Naive B cell (primary cell): Measurements from ENCODE around the gene TDRD10. TPM values are rescaled to one million over a fixed set of nuclear protein-coding genes. Genes with fewer than 3 reads are reported as not detected.

Experiments
- ATAC-seq, 2 donors: fragments of 150-1000 bp; cut with Tn5 transposase; 2 replicates each; pipeline ENCODE4 v1.10.0; 2021; ENCODE audit warnings: low read depth in 2 of 2, mild to moderate bottlenecking in 2 of 2, moderate library complexity in 2 of 2
- DNase-seq: peaks from one replicate; pipeline ENCODE4 v3.0.0; 2022
- H3K27ac Mint-ChIP-seq, 6 donors: one replicate each; pipeline ENCODE4 v1.8.0; 2020 to 2022; ENCODE audit warnings: mild to moderate bottlenecking in 6 of 6, mixed read lengths in 6 of 6, moderate library complexity in 5 of 6, inconsistent platforms in 2 of 6
- H3K27me3 Mint-ChIP-seq, 3 donors: one replicate each; pipeline ENCODE4 v1.8.0; 2021 to 2022; ENCODE audit warnings: mixed read lengths in 3 of 3, mild to moderate bottlenecking in 1 of 3
- H3K36me3 Mint-ChIP-seq, 2 donors: one replicate each; pipeline ENCODE4 v1.8.0; 2020 to 2022; ENCODE audit warnings: mixed read lengths in 2 of 2, inconsistent platforms in 1 of 2, mild to moderate bottlenecking in 1 of 2
- H3K4me1 Mint-ChIP-seq, 3 donors: one replicate each; pipeline ENCODE4 v1.8.0; 2020 to 2022; ENCODE audit warnings: mixed read lengths in 3 of 3, inconsistent platforms in 1 of 3, mild to moderate bottlenecking in 1 of 3, moderate library complexity in 1 of 3
- H3K4me3 Mint-ChIP-seq, 8 donors: one replicate each; pipeline ENCODE4 v1.8.0; 2020 to 2022; ENCODE audit warnings: mild to moderate bottlenecking in 8 of 8, mixed read lengths in 8 of 8, moderate library complexity in 8 of 8, inconsistent platforms in 2 of 8
- H3K9me3 Mint-ChIP-seq, 7 donors: one replicate each; pipeline ENCODE4 v1.8.0; 2020 to 2022; ENCODE audit warnings: mixed read lengths in 7 of 7, mild to moderate bottlenecking in 5 of 7, inconsistent platforms in 2 of 7, moderate library complexity in 1 of 7
- polyA plus RNA-seq, 6 donors: library from polyadenylated mRNA; unstranded; fragments of 300-500 nt; fragmentation: Illumina TruSeq; gene quantifications; one replicate each; pipeline ENCODE4 v1.2.3, GENCODE V29; 2021; ENCODE audit warnings: low read depth in 6 of 6

The TDRD10 gene
- polyA plus RNA-seq, 6 donors from 2014 or later = not detected

DNA sequence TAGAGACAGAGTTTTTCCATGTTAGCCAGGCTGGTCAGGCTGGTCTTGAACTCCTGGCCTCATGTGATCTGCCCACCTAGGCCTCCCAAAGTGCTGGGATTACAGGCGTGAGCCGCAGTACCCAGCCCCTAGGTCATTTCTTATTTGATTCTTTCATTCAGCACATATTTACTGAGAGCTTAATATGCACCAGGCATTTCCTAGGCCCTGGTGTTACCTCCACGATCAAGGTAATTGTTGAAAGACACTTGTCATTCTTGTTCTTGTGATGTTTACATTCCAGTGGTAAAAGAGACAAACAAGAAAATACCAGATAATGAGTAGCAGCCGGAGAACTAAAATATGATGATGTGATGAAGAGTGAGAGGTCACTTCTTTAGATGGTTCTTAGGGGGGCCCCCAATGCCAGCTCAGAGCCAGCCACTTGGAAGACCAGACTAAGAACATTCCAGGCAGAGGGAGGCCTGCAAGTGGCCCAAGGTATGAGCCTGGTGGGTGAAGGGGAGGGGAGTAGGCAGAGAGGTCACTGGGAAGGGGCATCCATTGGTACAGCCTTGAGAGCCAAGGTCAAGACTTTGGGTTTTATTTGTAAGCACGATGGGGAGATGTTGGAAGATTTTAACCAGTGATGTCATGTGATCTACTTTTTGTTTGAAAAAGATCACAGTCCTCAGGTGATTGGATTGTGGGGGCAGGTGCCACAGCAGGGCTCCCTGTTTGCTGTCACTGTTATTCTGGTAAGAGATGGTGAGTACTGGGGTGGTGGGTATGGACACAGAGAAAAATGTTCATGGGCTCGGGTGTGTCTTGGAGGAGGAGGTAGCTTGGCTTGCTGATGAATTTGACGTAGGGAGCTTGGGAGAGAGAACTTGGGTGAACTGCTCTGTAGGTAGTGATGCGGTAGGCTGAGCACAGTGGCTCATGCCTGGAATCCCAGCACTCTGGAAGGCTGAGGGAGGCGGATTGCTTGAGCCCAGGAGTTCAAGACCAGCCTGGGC, 37.8 kb downstream of the TDRD10 start:
- Mint-ChIP-seq H3K36me3 (peaks cover 0 to 8% of the 10 kb centered on the region in 2 donors), H3K27ac (no peak overlapping the region), H3K9me3 (peaks cover 0 to 6% (median 3%) of the 10 kb centered on the region in 7 donors), H3K4me3 (no peak overlapping the region), H3K27me3 (peaks cover 17 to 45% (median 40%) of the 10 kb centered on the region in 3 donors), H3K4me1 (no peaks in the 10 kb centered on the region)
- no peak for DNase-seq
- no peak for ATAC-seq

DNA sequence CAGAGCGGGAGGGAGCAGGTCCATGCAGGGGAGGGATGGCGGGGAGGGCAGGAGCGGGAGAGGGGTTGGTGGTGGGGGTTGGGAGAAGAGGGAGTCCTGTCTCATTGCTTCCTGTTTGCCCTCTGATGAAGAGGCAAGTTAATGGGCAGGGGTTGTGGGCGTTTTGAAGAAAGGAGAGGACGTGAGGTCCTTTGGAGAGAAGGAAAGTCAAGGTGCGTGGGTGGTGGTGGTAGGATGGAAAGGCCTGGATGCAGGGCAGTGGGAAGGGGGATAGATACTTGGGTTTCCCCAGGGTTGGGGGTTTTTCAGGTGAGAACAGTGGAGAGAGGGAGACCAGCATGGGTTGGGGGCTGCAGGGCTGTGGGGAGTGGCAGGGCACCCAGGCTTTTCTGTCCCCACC, 39.2 kb downstream of the TDRD10 start:
- Mint-ChIP-seq H3K9me3 (no peaks in the 10 kb centered on the region), H3K27ac (no peak overlapping the region), H3K36me3 (no peaks in the 10 kb centered on the region), H3K4me1 (no peaks in the 10 kb centered on the region), H3K4me3 (peak overlapping the region in 1 of 8 donors; percentile 34), H3K27me3 (peaks cover 10 to 41% (median 33%) of the 10 kb centered on the region in 3 donors)
- DNase-seq (no peak), ATAC-seq (no peak)

DNA sequence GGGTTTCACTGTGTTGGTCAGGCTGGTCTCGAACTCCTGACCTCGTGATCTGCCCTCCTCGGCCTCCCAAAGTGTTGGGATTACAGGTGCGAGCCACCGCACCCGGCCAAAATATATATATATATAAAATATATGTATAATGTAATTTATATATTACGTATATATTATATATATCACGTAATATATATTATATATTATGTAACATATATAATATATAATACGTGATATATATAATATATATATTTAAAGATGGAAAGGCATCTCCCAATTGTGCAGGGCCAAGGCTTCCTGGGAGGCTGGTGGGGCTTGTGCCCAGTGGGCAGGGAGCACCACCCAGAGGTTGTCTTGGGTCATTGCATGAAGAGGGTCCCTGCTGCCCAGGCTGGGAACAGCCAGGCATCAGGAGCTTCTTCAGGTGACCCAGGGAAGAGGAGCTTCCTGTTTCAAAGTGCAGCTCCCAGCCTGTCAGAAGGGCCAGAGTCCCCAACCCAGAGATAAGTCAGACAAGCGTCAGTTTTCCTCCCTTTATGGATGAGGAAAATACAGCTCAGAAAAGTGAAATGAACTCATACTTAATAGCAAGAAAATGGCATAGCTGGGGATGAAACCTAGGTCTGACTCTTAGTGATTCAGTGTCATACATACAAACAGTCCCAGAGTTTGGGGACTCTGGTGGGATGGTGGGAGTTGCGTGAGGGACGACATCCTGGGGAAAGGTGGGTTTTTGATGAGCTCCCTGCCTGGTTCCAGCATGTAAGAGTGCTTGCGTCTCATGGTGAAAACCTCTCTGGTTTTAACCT, 44.4 kb downstream of the TDRD10 start:
- Mint-ChIP-seq H3K4me1 (peaks cover 8 to 18% (median 15%) of the 10 kb centered on the region in 3 donors), H3K9me3 (no peaks in the 10 kb centered on the region), H3K4me3 (no peak overlapping the region), H3K27me3 (peaks cover 0 to 18% (median 14%) of the 10 kb centered on the region in 3 donors), H3K36me3 (peaks cover 10 to 15% of the 10 kb centered on the region in 2 donors), H3K27ac (no peak overlapping the region)
- DNase-seq (peak; percentile 39), ATAC-seq (peak; percentile 65 to 81)

DNA sequence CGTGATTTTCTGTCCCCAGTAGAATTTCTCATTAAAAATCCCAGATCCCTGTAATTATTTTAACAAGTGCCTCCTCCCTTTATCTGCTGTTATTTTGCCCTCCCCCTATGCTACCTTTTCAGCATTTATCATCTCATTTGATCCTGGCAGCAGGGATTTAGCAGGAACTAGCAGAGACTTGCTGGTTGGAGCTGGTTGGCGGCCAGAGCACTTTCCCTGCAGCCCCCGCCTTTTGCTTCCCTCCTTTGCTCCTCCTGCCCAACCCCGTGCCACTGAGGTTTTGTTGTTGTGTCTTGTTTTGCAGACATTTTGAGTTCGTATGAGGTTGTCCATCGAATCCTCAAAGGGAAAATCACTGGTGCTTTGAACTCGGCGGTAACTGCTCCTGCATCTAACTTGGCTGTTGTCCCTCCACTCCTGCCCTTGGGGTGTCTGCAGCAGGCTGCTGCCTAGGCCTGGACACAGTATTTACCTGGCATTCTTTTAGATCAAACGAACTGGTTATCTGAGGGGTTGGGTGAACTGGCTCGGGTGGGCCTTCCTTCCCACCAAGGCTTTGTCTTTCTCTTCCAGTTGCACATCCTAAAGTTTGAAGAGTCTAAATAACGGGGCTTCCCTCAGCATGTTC, 45.2 kb downstream of the TDRD10 start:
- no peak for DNase-seq
- Mint-ChIP-seq H3K4me1 (peaks cover 8 to 18% (median 18%) of the 10 kb centered on the region in 3 donors), H3K27me3 (peaks cover 0 to 12% (median 6%) of the 10 kb centered on the region in 3 donors), H3K27ac (peak overlapping the region in 1 of 6 donors; percentile 72), H3K4me3 (no peak overlapping the region), H3K9me3 (no peaks in the 10 kb centered on the region), H3K36me3 (peaks cover 10 to 22% of the 10 kb centered on the region in 2 donors)
- ATAC-seq = no peak

DNA sequence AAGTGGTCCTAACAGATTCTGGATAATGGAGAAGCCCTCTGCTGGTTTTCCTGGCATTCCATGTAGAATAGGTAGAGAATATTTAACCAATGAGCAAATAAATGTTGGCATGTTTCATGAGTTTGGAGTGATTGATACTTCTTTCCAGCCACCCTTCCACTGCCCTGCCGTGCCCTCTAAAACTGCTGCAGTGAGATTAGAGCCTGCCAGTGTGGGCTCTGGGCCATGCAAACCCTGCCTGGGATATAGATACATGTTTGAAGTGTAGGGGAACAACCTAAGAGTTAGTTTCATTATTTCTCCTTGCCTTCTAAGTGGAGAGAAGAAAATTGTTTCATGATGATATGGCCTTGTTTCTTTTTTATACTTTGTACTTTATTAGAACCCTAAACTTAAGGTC, 46.0 kb downstream of the TDRD10 start:
- peak overlapping the region in 1 of 6 donors; percentile 4 for H3K27ac Mint-ChIP-seq
- no peaks in the 10 kb centered on the region for H3K9me3 Mint-ChIP-seq
- peaks cover 10 to 20% (median 18%) of the 10 kb centered on the region in 3 donors for H3K4me1 Mint-ChIP-seq
- peaks cover 0 to 12% (median 5%) of the 10 kb centered on the region in 3 donors for H3K27me3 Mint-ChIP-seq
- peaks cover 10 to 30% of the 10 kb centered on the region in 2 donors for H3K36me3 Mint-ChIP-seq
- DNase-seq = no peak
- ATAC-seq = no peak
- H3K4me3 Mint-ChIP-seq = no peak overlapping the region

DNA sequence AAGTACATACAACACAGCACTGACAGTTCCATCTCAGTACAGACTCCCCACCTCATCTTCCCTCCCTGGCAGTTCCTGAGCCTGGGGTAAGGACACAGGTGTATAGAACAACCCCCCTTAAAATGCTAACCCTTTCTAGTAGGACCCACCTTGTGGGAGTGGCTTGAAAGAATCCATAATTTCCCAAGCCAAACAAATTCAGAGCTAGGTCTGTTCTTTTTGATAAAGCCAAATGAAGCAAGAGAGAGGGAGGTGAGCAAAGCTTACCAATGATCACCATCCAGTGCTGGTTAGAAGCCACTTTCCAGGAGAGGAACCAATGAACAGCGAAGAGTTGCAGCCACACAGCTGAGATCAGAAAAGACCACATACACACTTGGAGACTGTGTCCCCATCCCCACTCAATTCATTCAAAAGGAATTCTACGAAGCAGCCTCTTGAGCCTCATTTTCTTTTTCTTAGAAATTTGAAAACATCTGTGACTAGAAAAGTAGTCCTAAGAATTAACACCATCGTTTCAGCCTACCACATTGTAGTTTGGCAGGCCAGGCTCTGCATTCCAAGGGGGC, 47.3 kb downstream of the TDRD10 start:
- Mint-ChIP-seq H3K27ac (peak overlapping the region in 2 of 6 donors; percentile 59 to 90), H3K4me3 (no peak overlapping the region), H3K4me1 (peaks cover 10 to 25% (median 23%) of the 10 kb centered on the region in 3 donors), H3K36me3 (peaks cover 10 to 41% of the 10 kb centered on the region in 2 donors), H3K9me3 (no peaks in the 10 kb centered on the region), H3K27me3 (peaks cover 0 to 12% (median 5%) of the 10 kb centered on the region in 3 donors)
- DNase-seq (no peak), ATAC-seq (no peak)

DNA sequence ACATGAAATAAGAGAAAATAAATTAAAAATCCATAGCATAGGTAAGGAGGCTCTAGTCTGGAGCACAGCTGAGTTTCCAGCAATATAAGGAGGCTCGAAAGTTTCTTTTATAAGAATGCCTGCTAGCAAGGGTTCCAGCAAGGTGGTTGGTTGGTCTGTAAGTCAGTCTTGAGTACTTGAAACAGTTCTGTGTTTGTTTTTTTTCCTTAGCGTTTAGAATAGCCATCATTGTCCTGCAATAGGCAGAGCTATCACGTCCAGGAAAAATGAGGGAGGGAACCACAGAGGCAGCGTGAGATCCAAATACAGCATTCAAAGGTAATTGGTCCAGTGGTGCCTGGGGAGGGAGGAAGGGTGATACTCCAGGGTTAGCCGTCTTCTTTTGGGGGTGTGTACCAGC, 48.1 kb downstream of the TDRD10 start:
- Mint-ChIP-seq H3K27ac (no peak overlapping the region), H3K9me3 (no peaks in the 10 kb centered on the region), H3K4me1 (peaks cover 14 to 30% (median 25%) of the 10 kb centered on the region in 3 donors), H3K36me3 (peaks cover 16 to 47% of the 10 kb centered on the region in 2 donors), H3K27me3 (peaks cover 0 to 6% (median 4%) of the 10 kb centered on the region in 3 donors), H3K4me3 (peak overlapping the region in 1 of 8 donors; percentile 12)
- DNase-seq = no peak
- ATAC-seq = no peak

DNA sequence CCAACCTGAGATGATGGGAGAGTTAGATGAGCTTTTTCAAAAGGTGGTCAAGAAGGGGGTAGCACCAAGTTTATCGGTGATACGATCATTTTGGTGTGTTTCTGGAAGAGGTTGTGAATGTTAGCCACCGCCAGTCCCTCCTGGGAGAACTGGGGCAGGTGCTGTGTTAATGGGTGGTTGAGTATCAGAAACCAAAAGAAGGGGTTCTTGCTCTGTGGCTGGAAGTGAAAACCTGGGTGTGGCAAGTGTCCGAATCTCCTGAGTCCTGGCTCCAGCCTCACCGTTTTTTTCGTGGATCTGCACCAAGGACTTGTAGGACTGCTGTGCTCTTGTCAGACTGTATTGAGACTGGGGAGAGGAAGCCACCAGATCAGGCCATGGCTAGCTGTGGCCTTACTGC, 48.6 kb downstream of the TDRD10 start:
- H3K9me3 Mint-ChIP-seq = no peaks in the 10 kb centered on the region
- DNase-seq (no peak), ATAC-seq (no peak)
- H3K4me1 Mint-ChIP-seq = peaks cover 19 to 31% (median 25%) of the 10 kb centered on the region in 3 donors
- H3K36me3 Mint-ChIP-seq = peaks cover 18 to 51% of the 10 kb centered on the region in 2 donors
- no peak overlapping the region for H3K4me3 Mint-ChIP-seq
- H3K27ac Mint-ChIP-seq = no peak overlapping the region
- no peaks in the 10 kb centered on the region for H3K27me3 Mint-ChIP-seq

DNA sequence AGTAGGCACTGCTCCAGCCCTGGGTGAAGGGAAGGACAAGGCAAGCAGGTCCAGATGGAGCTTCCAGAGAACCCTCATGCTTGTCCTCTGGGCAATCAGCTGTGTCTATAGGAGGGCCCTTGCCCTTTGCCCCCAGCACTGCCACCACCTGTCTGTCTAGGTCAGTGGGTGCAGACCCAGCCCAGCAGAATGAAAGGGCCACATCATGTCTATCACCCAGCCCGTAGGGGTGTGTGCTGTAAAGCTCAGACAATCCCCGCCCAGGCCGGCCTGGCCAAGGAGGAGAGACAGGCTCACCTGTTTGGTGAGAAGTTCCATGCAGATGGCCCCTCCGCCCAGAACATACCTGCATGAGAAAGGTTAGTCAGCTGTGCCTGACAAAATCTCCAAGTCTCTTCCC, 49.5 kb downstream of the TDRD10 start:
- ATAC-seq = no peak
- DNase-seq = no peak
- Mint-ChIP-seq H3K27me3 (no peaks in the 10 kb centered on the region), H3K27ac (no peak overlapping the region), H3K4me3 (no peak overlapping the region), H3K9me3 (no peaks in the 10 kb centered on the region), H3K36me3 (peaks cover 18 to 51% of the 10 kb centered on the region in 2 donors), H3K4me1 (peaks cover 28 to 40% (median 30%) of the 10 kb centered on the region in 3 donors)

DNA sequence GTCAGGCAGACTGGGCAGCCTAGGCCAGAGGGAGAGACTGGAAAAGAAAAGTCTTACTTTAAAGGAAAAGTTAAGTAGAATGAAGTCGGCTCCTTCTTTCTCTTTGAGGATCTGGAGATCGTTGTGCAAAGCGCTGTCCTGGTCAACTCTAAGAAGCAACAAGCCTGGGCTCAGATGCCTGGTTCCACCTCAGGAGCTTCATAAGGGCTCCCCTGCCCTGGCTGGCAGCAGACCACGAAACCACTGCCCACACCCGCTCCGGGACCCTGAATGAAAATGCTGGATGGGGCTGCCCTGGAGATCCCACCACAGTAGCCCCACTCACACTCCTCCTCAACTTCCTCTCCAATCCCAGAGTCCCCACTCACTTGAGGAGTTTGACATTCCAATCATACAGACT, 50.0 kb downstream of the TDRD10 start:
- peaks cover 18 to 51% of the 10 kb centered on the region in 2 donors for H3K36me3 Mint-ChIP-seq

DNA sequence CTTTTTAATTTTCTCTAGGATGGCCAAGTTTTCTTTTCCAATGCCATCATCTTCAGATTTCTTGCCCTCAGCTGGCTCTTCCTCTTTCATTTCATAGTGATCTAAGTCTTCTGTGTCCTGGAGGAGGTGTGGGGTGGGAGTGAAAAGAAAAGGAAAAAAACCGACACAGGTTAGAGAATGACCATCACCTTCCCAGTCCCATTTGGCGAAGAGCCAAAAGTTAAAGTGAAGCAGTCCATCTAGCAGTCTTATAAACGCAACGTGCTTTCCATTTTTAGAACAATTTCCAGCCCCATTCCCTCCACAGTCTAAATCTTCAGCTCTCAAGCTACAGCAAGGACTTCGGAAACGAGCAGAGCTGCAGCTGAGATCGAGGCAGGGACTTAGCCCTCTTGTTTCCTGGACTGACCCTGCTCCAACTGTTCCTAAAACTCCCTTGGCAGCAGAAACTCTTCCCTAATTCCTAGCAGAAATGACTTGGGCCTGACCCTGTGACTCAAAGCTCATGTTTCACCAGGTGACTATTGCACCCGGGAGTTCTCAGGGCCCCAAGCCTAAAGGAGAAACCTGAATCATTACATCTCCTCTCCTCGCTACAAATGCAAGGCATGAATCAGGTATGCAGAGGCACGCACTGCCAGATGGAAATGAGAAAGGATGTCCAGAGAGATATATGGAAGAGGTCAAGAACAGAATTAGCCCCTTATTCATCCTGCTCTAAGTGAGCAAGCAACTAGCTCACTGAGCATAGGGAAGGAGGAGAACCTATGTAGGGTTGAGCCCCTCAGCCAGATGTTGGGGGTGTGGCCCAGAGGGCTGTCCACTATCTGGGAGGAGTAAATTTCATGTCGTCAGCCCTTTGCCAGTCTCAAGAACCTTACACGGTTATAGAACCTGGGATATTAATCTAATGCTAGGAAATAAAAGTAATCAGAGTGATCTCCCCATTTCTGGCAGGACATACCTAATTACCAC, 51.3 kb downstream of the TDRD10 start:
- ATAC-seq (no peak), DNase-seq (no peak)
- H3K4me3 Mint-ChIP-seq = peak overlapping the region in 2 of 8 donors; percentile 41
- no peaks in the 10 kb centered on the region for H3K9me3 Mint-ChIP-seq
- peaks cover 18 to 51% of the 10 kb centered on the region in 2 donors for H3K36me3 Mint-ChIP-seq
- peaks cover 39 to 54% (median 43%) of the 10 kb centered on the region in 3 donors for H3K4me1 Mint-ChIP-seq
- no peaks in the 10 kb centered on the region for H3K27me3 Mint-ChIP-seq
- H3K27ac Mint-ChIP-seq = peak overlapping the region in 3 of 6 donors; percentile 44 to 64 (median 53)

More for the DNA sequence above, 50.0 kb downstream of the TDRD10 start:
- H3K27ac Mint-ChIP-seq = no peak overlapping the region
- DNase-seq = no peak
- H3K4me1 Mint-ChIP-seq = peaks cover 30 to 45% (median 33%) of the 10 kb centered on the region in 3 donors
- no peak for ATAC-seq
- no peak overlapping the region for H3K4me3 Mint-ChIP-seq
- no peaks in the 10 kb centered on the region for H3K27me3 Mint-ChIP-seq
- no peaks in the 10 kb centered on the region for H3K9me3 Mint-ChIP-seq

DNA sequence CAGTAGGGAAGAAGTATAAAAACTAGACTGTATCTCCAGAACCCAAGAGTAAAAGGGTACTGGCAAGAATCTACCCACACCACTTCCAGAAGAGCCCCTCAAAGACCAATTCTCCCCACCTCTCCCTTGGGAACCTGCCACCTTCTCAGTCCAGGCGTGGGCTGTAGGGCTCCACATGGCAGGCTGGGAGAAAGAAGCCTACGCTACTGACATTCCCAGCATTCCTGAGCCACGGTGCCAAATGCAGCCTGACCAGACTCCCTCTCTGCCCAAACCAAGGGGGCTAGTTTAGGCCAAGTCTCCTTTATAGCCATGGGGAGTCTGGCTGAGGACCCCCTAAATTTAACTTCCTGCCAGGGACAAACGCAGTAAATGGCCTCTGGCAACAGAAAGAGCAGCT, 54.4 kb downstream of the TDRD10 start:
- H3K4me1 Mint-ChIP-seq = peaks cover 34 to 50% (median 42%) of the 10 kb centered on the region in 3 donors
- H3K4me3 Mint-ChIP-seq = peak overlapping the region in 6 of 8 donors; percentile 19 to 99 (median 88)
- H3K36me3 Mint-ChIP-seq = peaks cover 9 to 37% of the 10 kb centered on the region in 2 donors
- H3K27ac Mint-ChIP-seq = peak overlapping the region in 2 of 6 donors; percentile 15 to 90
- no peaks in the 10 kb centered on the region for H3K27me3 Mint-ChIP-seq
- H3K9me3 Mint-ChIP-seq = no peaks in the 10 kb centered on the region
- no peak for ATAC-seq
- DNase-seq = no peak
